ENCODE results near the gene PRDM7. TPM values are rescaled to one million over a fixed set of nuclear protein-coding genes. Genes with fewer than 3 reads are reported as not detected.

PRDM7 gene
- total and polyA plus RNA-seq, 9 of the 15 experiments (the other 6 are each of a cell fraction or from before 2014, with no cell fraction given) = not detected

DNA sequence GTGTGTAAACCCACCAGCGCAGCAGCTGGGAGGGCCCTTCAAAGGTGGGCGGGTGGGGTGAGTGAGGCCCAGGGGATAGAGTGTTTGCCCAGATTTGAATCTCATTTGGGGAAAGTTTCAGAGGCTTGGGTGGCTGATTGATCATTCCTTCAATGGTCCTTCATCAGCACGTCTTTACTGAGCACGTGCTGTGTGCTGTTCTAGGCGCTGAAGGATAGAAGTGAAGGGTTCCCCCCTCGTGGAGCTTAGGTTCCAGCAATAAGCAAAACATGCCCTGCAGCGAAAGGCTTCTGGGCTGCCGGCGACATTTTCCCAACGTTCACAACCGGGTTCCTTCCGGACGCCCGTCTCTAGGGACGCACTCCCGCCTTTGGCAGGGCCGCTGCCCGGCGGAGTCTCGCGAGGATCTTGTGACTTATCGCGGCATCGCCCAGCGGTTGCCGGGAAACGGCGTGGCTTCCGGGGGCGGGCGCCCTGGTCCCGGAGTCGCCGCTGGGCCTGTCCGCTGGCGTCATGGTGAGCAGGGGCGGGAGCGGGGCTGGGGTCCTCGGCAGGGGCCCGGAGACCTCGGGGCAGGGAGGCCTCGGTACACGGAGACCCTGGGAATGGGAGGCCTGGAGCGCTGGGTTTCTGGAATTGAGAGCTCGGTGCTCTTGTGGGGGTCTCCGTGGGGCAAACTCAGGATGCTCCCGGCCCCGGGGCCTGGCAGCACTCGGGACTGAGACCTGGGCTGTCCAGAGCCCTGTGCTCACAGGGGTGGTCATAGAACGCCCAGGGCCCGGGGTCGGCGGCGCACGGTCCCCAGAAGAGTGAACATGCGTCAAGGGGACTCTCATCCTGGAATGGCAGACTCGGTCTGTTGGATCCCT, 54.7 kb downstream of the PRDM7 start (continued):
- TF ChIP-seq, protein P1, sequence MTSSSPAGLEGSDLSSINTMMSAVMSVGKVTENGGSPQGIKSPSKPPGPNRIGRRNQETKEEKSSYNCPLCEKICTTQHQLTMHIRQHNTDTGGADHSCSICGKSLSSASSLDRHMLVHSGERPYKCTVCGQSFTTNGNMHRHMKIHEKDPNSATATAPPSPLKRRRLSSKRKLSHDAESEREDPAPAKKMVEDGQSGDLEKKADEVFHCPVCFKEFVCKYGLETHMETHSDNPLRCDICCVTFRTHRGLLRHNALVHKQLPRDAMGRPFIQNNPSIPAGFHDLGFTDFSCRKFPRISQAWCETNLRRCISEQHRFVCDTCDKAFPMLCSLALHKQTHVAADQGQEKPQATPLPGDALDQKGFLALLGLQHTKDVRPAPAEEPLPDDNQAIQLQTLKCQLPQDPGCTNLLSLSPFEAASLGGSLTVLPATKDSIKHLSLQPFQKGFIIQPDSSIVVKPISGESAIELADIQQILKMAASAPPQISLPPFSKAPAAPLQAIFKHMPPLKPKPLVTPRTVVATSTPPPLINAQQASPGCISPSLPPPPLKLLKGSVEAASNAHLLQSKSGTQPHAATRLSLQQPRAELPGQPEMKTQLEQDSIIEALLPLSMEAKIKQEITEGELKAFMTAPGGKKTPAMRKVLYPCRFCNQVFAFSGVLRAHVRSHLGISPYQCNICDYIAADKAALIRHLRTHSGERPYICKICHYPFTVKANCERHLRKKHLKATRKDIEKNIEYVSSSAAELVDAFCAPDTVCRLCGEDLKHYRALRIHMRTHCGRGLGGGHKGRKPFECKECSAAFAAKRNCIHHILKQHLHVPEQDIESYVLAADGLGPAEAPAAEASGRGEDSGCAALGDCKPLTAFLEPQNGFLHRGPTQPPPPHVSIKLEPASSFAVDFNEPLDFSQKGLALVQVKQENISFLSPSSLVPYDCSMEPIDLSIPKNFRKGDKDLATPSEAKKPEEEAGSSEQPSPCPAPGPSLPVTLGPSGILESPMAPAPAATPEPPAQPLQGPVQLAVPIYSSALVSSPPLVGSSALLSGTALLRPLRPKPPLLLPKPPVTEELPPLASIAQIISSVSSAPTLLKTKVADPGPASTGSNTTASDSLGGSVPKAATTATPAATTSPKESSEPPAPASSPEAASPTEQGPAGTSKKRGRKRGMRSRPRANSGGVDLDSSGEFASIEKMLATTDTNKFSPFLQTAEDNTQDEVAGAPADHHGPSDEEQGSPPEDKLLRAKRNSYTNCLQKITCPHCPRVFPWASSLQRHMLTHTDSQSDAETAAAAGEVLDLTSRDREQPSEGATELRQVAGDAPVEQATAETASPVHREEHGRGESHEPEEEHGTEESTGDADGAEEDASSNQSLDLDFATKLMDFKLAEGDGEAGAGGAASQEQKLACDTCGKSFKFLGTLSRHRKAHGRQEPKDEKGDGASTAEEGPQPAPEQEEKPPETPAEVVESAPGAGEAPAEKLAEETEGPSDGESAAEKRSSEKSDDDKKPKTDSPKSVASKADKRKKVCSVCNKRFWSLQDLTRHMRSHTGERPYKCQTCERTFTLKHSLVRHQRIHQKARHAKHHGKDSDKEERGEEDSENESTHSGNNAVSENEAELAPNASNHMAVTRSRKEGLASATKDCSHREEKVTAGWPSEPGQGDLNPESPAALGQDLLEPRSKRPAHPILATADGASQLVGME (CRISPR knock-in tag; IDR thresholded peaks at IDR 0.05) = no peak
- TF ChIP-seq CBX1 (IDR thresholded peaks at IDR 0.05; ENCODE audit: low read depth) (0 out of 2 replicates have a peak, but pooled peaks have one; percentile 47), LCOR (CRISPR knock-in tag; IDR thresholded peaks at IDR 0.05) (no peak), JUND (IDR thresholded peaks at IDR 0.05; ENCODE audit: borderline replicate concordance, low read depth, low read length) (peak; percentile 55; the same call in 1 of the 2 replicates), JUND (tag; IDR thresholded peaks at IDR 0.05; ENCODE audit: borderline replicate concordance, low read depth, low read length) (no peak; the same call in 2 of the 3 replicates), CHD2 (IDR thresholded peaks at IDR 0.05; ENCODE audit: low read depth, low read length) (peak; percentile 100), ZNF263 (CRISPR knock-in tag; IDR thresholded peaks at IDR 0.05; ENCODE audit: borderline replicate concordance) (0 out of 2 replicates have a peak, but pooled peaks have one; percentile 32), SMARCE1 (IDR thresholded peaks at IDR 0.05) (no peak), NELFE (IDR thresholded peaks at IDR 0.05; ENCODE audit: insufficient read depth, insufficient read length) (no peak)
- TF ChIP-seq, protein P2, sequence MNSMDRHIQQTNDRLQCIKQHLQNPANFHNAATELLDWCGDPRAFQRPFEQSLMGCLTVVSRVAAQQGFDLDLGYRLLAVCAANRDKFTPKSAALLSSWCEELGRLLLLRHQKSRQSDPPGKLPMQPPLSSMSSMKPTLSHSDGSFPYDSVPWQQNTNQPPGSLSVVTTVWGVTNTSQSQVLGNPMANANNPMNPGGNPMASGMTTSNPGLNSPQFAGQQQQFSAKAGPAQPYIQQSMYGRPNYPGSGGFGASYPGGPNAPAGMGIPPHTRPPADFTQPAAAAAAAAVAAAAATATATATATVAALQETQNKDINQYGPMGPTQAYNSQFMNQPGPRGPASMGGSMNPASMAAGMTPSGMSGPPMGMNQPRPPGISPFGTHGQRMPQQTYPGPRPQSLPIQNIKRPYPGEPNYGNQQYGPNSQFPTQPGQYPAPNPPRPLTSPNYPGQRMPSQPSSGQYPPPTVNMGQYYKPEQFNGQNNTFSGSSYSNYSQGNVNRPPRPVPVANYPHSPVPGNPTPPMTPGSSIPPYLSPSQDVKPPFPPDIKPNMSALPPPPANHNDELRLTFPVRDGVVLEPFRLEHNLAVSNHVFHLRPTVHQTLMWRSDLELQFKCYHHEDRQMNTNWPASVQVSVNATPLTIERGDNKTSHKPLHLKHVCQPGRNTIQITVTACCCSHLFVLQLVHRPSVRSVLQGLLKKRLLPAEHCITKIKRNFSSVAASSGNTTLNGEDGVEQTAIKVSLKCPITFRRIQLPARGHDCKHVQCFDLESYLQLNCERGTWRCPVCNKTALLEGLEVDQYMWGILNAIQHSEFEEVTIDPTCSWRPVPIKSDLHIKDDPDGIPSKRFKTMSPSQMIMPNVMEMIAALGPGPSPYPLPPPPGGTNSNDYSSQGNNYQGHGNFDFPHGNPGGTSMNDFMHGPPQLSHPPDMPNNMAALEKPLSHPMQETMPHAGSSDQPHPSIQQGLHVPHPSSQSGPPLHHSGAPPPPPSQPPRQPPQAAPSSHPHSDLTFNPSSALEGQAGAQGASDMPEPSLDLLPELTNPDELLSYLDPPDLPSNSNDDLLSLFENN (IDR thresholded peaks at IDR 0.05; ENCODE audit: low read depth in 2 of 2, low read length in 2 of 2) = 0 out of 4 replicates have a peak, but pooled peaks of 1 of the 2 experiments have one; percentile 11
- TF ChIP-seq, protein P3, sequence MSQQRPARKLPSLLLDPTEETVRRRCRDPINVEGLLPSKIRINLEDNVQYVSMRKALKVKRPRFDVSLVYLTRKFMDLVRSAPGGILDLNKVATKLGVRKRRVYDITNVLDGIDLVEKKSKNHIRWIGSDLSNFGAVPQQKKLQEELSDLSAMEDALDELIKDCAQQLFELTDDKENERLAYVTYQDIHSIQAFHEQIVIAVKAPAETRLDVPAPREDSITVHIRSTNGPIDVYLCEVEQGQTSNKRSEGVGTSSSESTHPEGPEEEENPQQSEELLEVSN (IDR thresholded peaks at IDR 0.05; ENCODE audit: borderline replicate concordance in 1 of 2, extremely low read depth in 1 of 2, insufficient read depth in 1 of 2, insufficient read length in 1 of 2, low read depth in 1 of 2, low read length in 1 of 2, poor library complexity in 1 of 2, severe bottlenecking in 1 of 2) = peak; percentile 98 to 100
- TF ChIP-seq, protein P4, sequence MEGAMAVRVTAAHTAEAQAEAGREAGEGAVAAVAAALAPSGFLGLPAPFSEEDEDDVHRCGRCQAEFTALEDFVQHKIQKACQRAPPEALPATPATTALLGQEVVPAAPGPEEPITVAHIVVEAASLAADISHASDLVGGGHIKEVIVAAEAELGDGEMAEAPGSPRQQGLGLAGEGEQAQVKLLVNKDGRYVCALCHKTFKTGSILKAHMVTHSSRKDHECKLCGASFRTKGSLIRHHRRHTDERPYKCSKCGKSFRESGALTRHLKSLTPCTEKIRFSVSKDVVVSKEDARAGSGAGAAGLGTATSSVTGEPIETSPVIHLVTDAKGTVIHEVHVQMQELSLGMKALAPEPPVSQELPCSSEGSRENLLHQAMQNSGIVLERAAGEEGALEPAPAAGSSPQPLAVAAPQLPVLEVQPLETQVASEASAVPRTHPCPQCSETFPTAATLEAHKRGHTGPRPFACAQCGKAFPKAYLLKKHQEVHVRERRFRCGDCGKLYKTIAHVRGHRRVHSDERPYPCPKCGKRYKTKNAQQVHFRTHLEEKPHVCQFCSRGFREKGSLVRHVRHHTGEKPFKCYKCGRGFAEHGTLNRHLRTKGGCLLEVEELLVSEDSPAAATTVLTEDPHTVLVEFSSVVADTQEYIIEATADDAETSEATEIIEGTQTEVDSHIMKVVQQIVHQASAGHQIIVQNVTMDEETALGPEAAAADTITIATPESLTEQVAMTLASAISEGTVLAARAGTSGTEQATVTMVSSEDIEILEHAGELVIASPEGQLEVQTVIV (CRISPR knock-in tag; IDR thresholded peaks at IDR 0.05; ENCODE audit: borderline replicate concordance) = no peak

Data from K562 (cell line).